ENCODE results near the gene EDRF1.

- TF ChIP-seq CTCF (IDR thresholded peaks at IDR 0.05), result no peak
- TF ChIP-seq POLR2A (IDR thresholded peaks at IDR 0.05), result no peak
Observed at GRCh38 chr10:125782616-125783015, 63.1 kb downstream of the EDRF1 start.

Measured in esophagus squamous epithelium (tissue), 4 donors.